ENCODE results near the gene ARG2. TPM values are rescaled to one million over a fixed set of nuclear protein-coding genes. Genes with fewer than 3 reads are reported as not detected.

Gene ARG2
- total RNA-seq, 1 experiment from 2014 or later: 11.2 TPM

- H3K4me3 Mint-ChIP-seq (ENCODE audit: low read depth, unreplicated experiment): no peak overlapping the region
- DNase-seq: no peak
- peaks cover 7% of the 10 kb centered on the region for H3K36me3 Mint-ChIP-seq (ENCODE audit: insufficient read depth, unreplicated experiment)
- H3K9me3 Mint-ChIP-seq (ENCODE audit: low read depth, unreplicated experiment): no peaks in the 10 kb centered on the region
- H3K27me3 Mint-ChIP-seq (ENCODE audit: unreplicated experiment): no peaks in the 10 kb centered on the region
- CTCF ChIA-PET: no interaction called here
- BruUV-seq (replicated peaks): no TSS peak
- intact Hi-C loops (cut with micrococcal nuclease; ENCODE audit: unreplicated experiment): no loop called here
- H3K27ac Mint-ChIP-seq (ENCODE audit: unreplicated experiment): no peak overlapping the region
- TF ChIP-seq CTCF (IDR thresholded peaks at IDR 0.05; ENCODE audit: unreplicated experiment): no peak
- H3K4me1 Mint-ChIP-seq (ENCODE audit: low read depth, unreplicated experiment): no peaks in the 10 kb centered on the region
Observed at GRCh38 chr14:67641902-67642749, 22.4 kb downstream of the ARG2 start.

- DNase-seq: no peak
- Mint-ChIP-seq H3K9me3 (ENCODE audit: low read depth, unreplicated experiment) (no peaks in the 10 kb centered on the region), H3K36me3 (ENCODE audit: insufficient read depth, unreplicated experiment) (peaks cover 7% of the 10 kb centered on the region), H3K27ac (ENCODE audit: unreplicated experiment) (no peak overlapping the region), H3K4me1 (ENCODE audit: low read depth, unreplicated experiment) (no peaks in the 10 kb centered on the region), H3K27me3 (ENCODE audit: unreplicated experiment) (no peaks in the 10 kb centered on the region), H3K4me3 (ENCODE audit: low read depth, unreplicated experiment) (no peak overlapping the region)
- CTCF ChIA-PET: no interaction called here
- TF ChIP-seq CTCF (IDR thresholded peaks at IDR 0.05; ENCODE audit: unreplicated experiment): no peak
- BruUV-seq (replicated peaks): no TSS peak
- intact Hi-C loops (cut with micrococcal nuclease; ENCODE audit: unreplicated experiment): no loop called here
Observed at GRCh38 chr14:67643713-67644112, 24.0 kb downstream of the ARG2 start.

GRCh38 chr14:67644428-67644827 is 24.7 kb downstream of the ARG2 start:
- Mint-ChIP-seq H3K9me3 (ENCODE audit: low read depth, unreplicated experiment) (no peaks in the 10 kb centered on the region), H3K36me3 (ENCODE audit: insufficient read depth, unreplicated experiment) (peaks cover 7% of the 10 kb centered on the region), H3K4me1 (ENCODE audit: low read depth, unreplicated experiment) (no peaks in the 10 kb centered on the region), H3K27me3 (ENCODE audit: unreplicated experiment) (no peaks in the 10 kb centered on the region), H3K4me3 (ENCODE audit: low read depth, unreplicated experiment) (no peak overlapping the region), H3K27ac (ENCODE audit: unreplicated experiment) (no peak overlapping the region)
- CTCF ChIA-PET: no interaction called here
- TF ChIP-seq CTCF (IDR thresholded peaks at IDR 0.05; ENCODE audit: unreplicated experiment): no peak
- no peak for DNase-seq
- intact Hi-C loops (cut with micrococcal nuclease; ENCODE audit: unreplicated experiment): no loop called here
- BruUV-seq (replicated peaks): no TSS peak

- Mint-ChIP-seq H3K4me3 (ENCODE audit: low read depth, unreplicated experiment) (no peak overlapping the region), H3K27me3 (ENCODE audit: unreplicated experiment) (no peaks in the 10 kb centered on the region), H3K4me1 (ENCODE audit: low read depth, unreplicated experiment) (no peaks in the 10 kb centered on the region), H3K9me3 (ENCODE audit: low read depth, unreplicated experiment) (no peaks in the 10 kb centered on the region), H3K36me3 (ENCODE audit: insufficient read depth, unreplicated experiment) (peaks cover 11% of the 10 kb centered on the region), H3K27ac (ENCODE audit: unreplicated experiment) (no peak overlapping the region)
- no TSS peak for BruUV-seq (replicated peaks)
- CTCF ChIA-PET: interaction anchor here (0.7 kb wide), 1 partner anchor 854 kb away, joined by 6 read pairs; no protein-coding TSS in a partner anchor
- no peak for TF ChIP-seq CTCF (IDR thresholded peaks at IDR 0.05; ENCODE audit: unreplicated experiment)
- DNase-seq: no peak
- intact Hi-C loops (cut with micrococcal nuclease; ENCODE audit: unreplicated experiment): no loop called here
Observed at GRCh38 chr14:67645414-67645813, 25.7 kb downstream of the ARG2 start.

All from Calu3 (cell line).